HepG2 (cell line): ENCODE measurements around the gene ARL5B. TPM values are rescaled to one million over a fixed set of nuclear protein-coding genes. Genes with fewer than 3 reads are reported as not detected.
"Not testable (repeated sequence)": the region's sequence is repeated elsewhere in the genome, so short reads cannot be mapped to it uniquely, and the experiment has no call there.

Experiments used
- ATAC-seq: fragments of 200-7000 bp; cut with Tn5 transposase; 3 replicates; pipeline ENCODE4 v1.9.1; 2020; ENCODE audit warnings: mild to moderate bottlenecking, moderate library complexity
- BruUV-seq: library from RNA; stranded (reverse); fragments of 400-500 nt; replicated peaks from 2 replicates; lab custom pipeline; 2021; lab: Mats Ljungman, UMichigan
- CTCF ChIA-PET: fragments of 300-600 bp; formaldehyde crosslinking; extraction: SDS; loops from one replicate; lab custom pipeline; 2021; ENCODE audit warnings: low total read pairs, inconsistent platforms, low intra/inter-chr PET ratio; lab: Yijun Ruan, JAX
- POLR2A ChIA-PET: fragments of 350-600 bp; sonication (Branson Sonifier 250); formaldehyde crosslinking; loops from one replicate; lab custom pipeline; 2020; ENCODE audit warnings: antibody characterized with exemption, inconsistent platforms; lab: Yijun Ruan, JAX
- DNase-seq: peaks from one replicate; pipeline ENCODE4 v3.0.0-alpha.2; 2015; ENCODE audit warnings: low spot score
- FAIRE-seq: peaks from 3 replicates; lab custom pipeline; 2011; peaks lifted over from hg19 to GRCh38; lab: Jason Lieb, UNC
- H2AFZ ChIP-seq: one replicate; pipeline ENCODE4 v1.6.1; 2011; ENCODE audit warnings: low read length, inconsistent platforms
- H3K27ac ChIP-seq: fragments of 300-600 bp; 3 replicates; pipeline ENCODE4 v1.8.0; 2011; ENCODE audit warnings: mixed run types, mild to moderate bottlenecking, mixed read lengths, low read length, inconsistent platforms; ENCODE audit not compliant: insufficient read depth; ENCODE audit errors: extremely low read length
- H3K27me3 ChIP-seq, 2 experiments: fragments of 200-600 bp in 1 of 2; 2 replicates in 1 of 2; 3 replicates in 1 of 2; pipeline versions ENCODE4 v1.6.0 to v1.8.0; 2011; ENCODE audit warnings: low read length in 2 of 2, mild to moderate bottlenecking in 2 of 2, moderate library complexity in 2 of 2, inconsistent platforms in 1 of 2; ENCODE audit not compliant: insufficient read depth in 2 of 2, control insufficient read depth in 1 of 2
- H3K36me3 ChIP-seq, 2 experiments: fragments of 200-600 bp in 1 of 2; replicated peaks in 1 of 2; 2 replicates in 1 of 2; 3 replicates in 1 of 2; pipeline versions ENCODE4 v1.5.1 to v1.8.0; 2011; ENCODE audit warnings: low read length in 2 of 2, inconsistent platforms in 1 of 2; ENCODE audit not compliant: insufficient read depth in 2 of 2, control insufficient read depth in 1 of 2
- H3K4me1 ChIP-seq: 2 replicates; pipeline ENCODE4 v1.5.1; 2012; ENCODE audit warnings: low read length, inconsistent platforms; ENCODE audit not compliant: insufficient read depth
- H3K4me2 ChIP-seq: 2 replicates; pipeline ENCODE4 v1.6.0; 2011; ENCODE audit warnings: low read depth, low read length, inconsistent platforms
- H3K4me3 ChIP-seq, 3 experiments: fragments of 200-600 bp in 1 of 3; sonication (generic), shearing (Covaris generic) in 1 of 3; replicated peaks in 1 of 3; 2 replicates each; pipeline ENCODE4 v1.5.1; 2011 to 2016; ENCODE audit warnings: low read length in 3 of 3, inconsistent platforms in 2 of 3, low read depth in 2 of 3, mild to moderate bottlenecking in 2 of 3, control low read depth in 1 of 3, mixed read lengths in 1 of 3; ENCODE audit not compliant: insufficient read depth in 1 of 3
- H3K79me2 ChIP-seq: one replicate; pipeline ENCODE4 v1.6.1; 2011; ENCODE audit warnings: low read length, inconsistent platforms; ENCODE audit not compliant: insufficient read depth
- H3K9ac ChIP-seq: 2 replicates; pipeline ENCODE4 v1.6.0; 2011; ENCODE audit warnings: mild to moderate bottlenecking, low read depth, low read length, inconsistent platforms; ENCODE audit not compliant: insufficient read depth
- H3K9me3 ChIP-seq: 2 replicates; pipeline ENCODE4 v1.5.1; 2012; ENCODE audit warnings: mild to moderate bottlenecking, low read length
- H4K20me1 ChIP-seq: 2 replicates; pipeline ENCODE4 v1.6.0; 2011; ENCODE audit warnings: inconsistent platforms, mild to moderate bottlenecking, low read length, moderate library complexity; ENCODE audit not compliant: insufficient read depth
- ATM ChIP-seq: fragments of 450-650 bp; IDR thresholded peaks from 2 replicates; pipeline ENCODE4 v1.7.1; 2017; ENCODE audit warnings: mild to moderate bottlenecking, borderline replicate concordance
- BCL6 ChIP-seq: IDR thresholded peaks from 2 replicates; pipeline ENCODE4 v1.6.1; 2016; ENCODE audit warnings: missing genetic modification reagents, missing compliant biosample characterization
- CEBPG ChIP-seq: IDR thresholded peaks from 2 replicates; pipeline ENCODE4 v1.6.1; 2016
- HNF4A ChIP-seq: sonication (generic); formaldehyde crosslinking; IDR thresholded peaks from 2 replicates; pipeline ENCODE4 v1.4.0; 2020; ENCODE audit warnings: missing genetic modification reagents
- MEF2D ChIP-seq: sonication (generic); formaldehyde crosslinking; IDR thresholded peaks from 2 replicates; pipeline ENCODE4 v1.5.1; 2020; ENCODE audit warnings: mild to moderate bottlenecking, missing genetic modification reagents
- NCOA2 ChIP-seq: sonication (generic); formaldehyde crosslinking; IDR thresholded peaks from 2 replicates; pipeline ENCODE4 v1.8.0; 2022; ENCODE audit warnings: inconsistent platforms
- RCOR2 ChIP-seq: IDR thresholded peaks from 2 replicates; pipeline ENCODE4 v1.6.1; 2016; ENCODE audit warnings: missing biosample characterization, missing genetic modification reagents
- RXRB ChIP-seq: IDR thresholded peaks from 2 replicates; pipeline ENCODE4 v1.6.1; 2016; ENCODE audit warnings: borderline replicate concordance, missing genetic modification reagents, missing compliant biosample characterization
- SKI ChIP-seq: fragments of 450-650 bp; IDR thresholded peaks from one replicate; pipeline ENCODE4 v1.6.1; 2018; ENCODE audit warnings: mild to moderate bottlenecking; ENCODE audit not compliant: partially characterized antibody
- SOX13 ChIP-seq, 3 experiments: fragments of 450-650 bp in 1 of 3; sonication (generic) in 1 of 3; formaldehyde crosslinking in 1 of 3; IDR thresholded peaks in 2 of 3; conservative IDR thresholded peaks in 1 of 3; 2 replicates each; pipeline versions ENCODE4 v1.5.0 to v1.6.1; 2016 to 2020; ENCODE audit warnings: antibody characterized with exemption in 1 of 3, mild to moderate bottlenecking in 1 of 3, missing compliant biosample characterization in 1 of 3, missing genetic modification reagents in 1 of 3, moderate library complexity in 1 of 3
- SOX6 ChIP-seq, 2 experiments: fragments of 450-650 bp in 1 of 2; sonication (generic) in 1 of 2; formaldehyde crosslinking in 1 of 2; IDR thresholded peaks; 2 replicates each; pipeline versions ENCODE4 v1.4.0 to v1.6.1; 2017 to 2020; ENCODE audit warnings: antibody characterized with exemption in 1 of 2, mild to moderate bottlenecking in 1 of 2, missing genetic modification reagents in 1 of 2
- TBX3 ChIP-seq: fragments of 450-650 bp; IDR thresholded peaks from 2 replicates; pipeline ENCODE4 v1.6.1; 2017; ENCODE audit warnings: antibody characterized with exemption, mild to moderate bottlenecking, inconsistent platforms, borderline replicate concordance
- WGBS: methylation state at CpG from one replicate; pipeline ENCODE4 v1.1.6; 2017; ENCODE audit warnings: low lambda C conversion rate; 5-methylcytosine and 5-hydroxymethylcytosine counted together
- in situ Hi-C: cut with HindIII; loops from 2 replicates; pipeline ENCODE4 v1.10.0; 2017; ENCODE audit warnings: low pct_unique_long_range_greater_than_20kb; ENCODE audit not compliant: extremely low pct_ligation_motif_present
- intact Hi-C: fragments of 100-400 bp; cut with micrococcal nuclease; formaldehyde crosslinking; loops from one replicate; pipeline ENCODE4 v1.10.0; 2022; ENCODE audit not compliant: unreplicated experiment
- polyA plus RNA-seq, 8 experiments: library from polyadenylated mRNA; depleted of rRNA in 3 of 8; stranded (reverse) in 7 of 8; unstranded in 1 of 8; fragments of >200 nt; fragmentation: Illumina TruSeq in 4 of 8; extraction: Trizol in 4 of 8; gene quantifications; 2 replicates each; pipeline versions ENCODE4 v1.2.1 to v1.2.3, GENCODE V29; 2011 to 2016; ENCODE audit warnings: low read depth in 4 of 8, missing spikeins in 1 of 8, mixed read lengths in 1 of 8; ENCODE audit not compliant: insufficient read depth in 1 of 8
- total RNA-seq, 5 experiments: library from RNA; depleted of rRNA; stranded (reverse); fragments of >200 nt; fragmentation: Illumina TruSeq; extraction: Trizol; gene quantifications; 2 replicates each; pipeline ENCODE4 v1.2.3, GENCODE V29; 2016; ENCODE audit warnings: low read depth in 1 of 5
- TF ChIP-seq, protein P1 (sequence below): sonication (generic); formaldehyde crosslinking; IDR thresholded peaks from 2 replicates; pipeline ENCODE4 v1.8.0; 2022; ENCODE audit warnings: missing genetic modification reagents, mild to moderate bottlenecking, moderate library complexity, borderline replicate concordance
- TF ChIP-seq, protein P2 (sequence below): sonication (generic); formaldehyde crosslinking; IDR thresholded peaks from 2 replicates; pipeline ENCODE4 v1.5.0; 2020; ENCODE audit warnings: missing genetic modification reagents
- TF ChIP-seq, protein P3 (sequence below): sonication (generic); formaldehyde crosslinking; conservative IDR thresholded peaks from 2 replicates; pipeline ENCODE4 v1.4.0; 2020; ENCODE audit warnings: mild to moderate bottlenecking, missing genetic modification reagents, moderate library complexity

ARL5B gene
- total and polyA plus RNA-seq, 2 of the 13 experiments (the other 11 are each of a cell fraction or from before 2014, with no cell fraction given), result 26.6 to 32.7 TPM

DNA sequence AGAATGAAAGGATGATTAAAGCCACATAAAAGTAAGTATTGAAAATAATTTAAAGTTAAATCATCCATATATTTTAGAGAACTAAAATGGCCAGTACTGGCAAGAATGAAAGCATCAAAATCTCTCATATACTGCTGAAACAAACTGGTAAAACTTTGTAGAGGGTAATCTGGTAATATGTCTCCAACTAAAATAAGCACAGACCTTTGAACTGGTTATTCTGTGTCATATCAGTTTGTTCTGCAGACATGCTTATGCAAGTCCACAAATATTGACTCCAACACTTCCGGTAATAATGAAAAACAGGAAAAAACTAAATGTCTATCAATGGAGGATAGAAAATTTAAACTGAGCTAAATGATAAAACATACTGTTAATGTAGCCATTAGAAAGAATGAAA is 21.8 kb upstream of the ARL5B start (continued):
- TF ChIP-seq, protein P1, sequence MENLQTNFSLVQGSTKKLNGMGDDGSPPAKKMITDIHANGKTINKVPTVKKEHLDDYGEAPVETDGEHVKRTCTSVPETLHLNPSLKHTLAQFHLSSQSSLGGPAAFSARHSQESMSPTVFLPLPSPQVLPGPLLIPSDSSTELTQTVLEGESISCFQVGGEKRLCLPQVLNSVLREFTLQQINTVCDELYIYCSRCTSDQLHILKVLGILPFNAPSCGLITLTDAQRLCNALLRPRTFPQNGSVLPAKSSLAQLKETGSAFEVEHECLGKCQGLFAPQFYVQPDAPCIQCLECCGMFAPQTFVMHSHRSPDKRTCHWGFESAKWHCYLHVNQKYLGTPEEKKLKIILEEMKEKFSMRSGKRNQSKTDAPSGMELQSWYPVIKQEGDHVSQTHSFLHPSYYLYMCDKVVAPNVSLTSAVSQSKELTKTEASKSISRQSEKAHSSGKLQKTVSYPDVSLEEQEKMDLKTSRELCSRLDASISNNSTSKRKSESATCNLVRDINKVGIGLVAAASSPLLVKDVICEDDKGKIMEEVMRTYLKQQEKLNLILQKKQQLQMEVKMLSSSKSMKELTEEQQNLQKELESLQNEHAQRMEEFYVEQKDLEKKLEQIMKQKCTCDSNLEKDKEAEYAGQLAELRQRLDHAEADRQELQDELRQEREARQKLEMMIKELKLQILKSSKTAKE, result peak; percentile 68
- TF ChIP-seq SKI (peak; percentile 87), RCOR2 (CRISPR knock-in tag) (peak; percentile 80), TBX3 (peak; percentile 52; the same call in 1 of the 2 replicates)

DNA sequence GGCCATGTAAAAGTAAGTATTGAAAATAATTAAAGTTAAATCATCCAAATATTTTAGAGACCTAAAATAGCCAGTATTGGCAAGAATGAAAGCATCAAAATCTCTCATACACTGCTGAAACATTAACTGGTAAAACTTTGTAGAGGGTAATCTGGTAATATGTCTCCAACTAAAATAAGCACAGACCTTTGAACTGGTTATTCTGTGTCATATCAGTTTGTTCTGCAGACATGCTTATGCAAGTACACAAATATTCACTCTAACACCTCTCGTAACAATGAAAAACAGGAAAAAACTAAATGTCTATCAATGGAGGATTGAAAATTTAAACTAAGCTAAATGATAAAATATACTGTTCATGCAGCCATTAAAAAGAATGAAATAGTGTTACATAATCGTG is 19.5 kb upstream of the ARL5B start:
- H4K20me1 ChIP-seq; in situ Hi-C loops; H3K27me3 ChIP-seq; intact Hi-C loops; H3K9ac ChIP-seq; BruUV-seq; H3K36me3 ChIP-seq; CTCF ChIA-PET; DNase-seq; H3K4me3 ChIP-seq; H2AFZ ChIP-seq; H3K9me3 ChIP-seq; TF ChIP-seq SOX6, SOX13 (IDR thresholded peaks at IDR 0.05): not testable (repeated sequence)
- FAIRE-seq, result peak; percentile 26
- POLR2A ChIA-PET, result interaction anchor here (1.0 to 2.3 kb wide), 5 partner anchors 9 to 29 kb away, joined by 3 to 13 read pairs (median 5); partner anchors contain the start of gene ARL5B
- 56% methylated on average over 2 of the region's 2 CpGs for WGBS
- peak; percentile 81 for ATAC-seq
- Histone ChIP-seq H3K4me1 (peaks cover 54% of the 10 kb centered on the region), H3K27ac (peak overlapping the region; percentile 42), H3K79me2 (peaks cover 11% of the 10 kb centered on the region), H3K4me2 (peak overlapping the region; percentile 29; the same call in 1 of the 2 replicates)
- peak; percentile 74 for TF ChIP-seq TBX3
- TF ChIP-seq NCOA2 (CRISPR knock-in tag), result 0 out of 2 replicates have a peak, but pooled peaks have one; percentile 13
- TF ChIP-seq, protein P2, sequence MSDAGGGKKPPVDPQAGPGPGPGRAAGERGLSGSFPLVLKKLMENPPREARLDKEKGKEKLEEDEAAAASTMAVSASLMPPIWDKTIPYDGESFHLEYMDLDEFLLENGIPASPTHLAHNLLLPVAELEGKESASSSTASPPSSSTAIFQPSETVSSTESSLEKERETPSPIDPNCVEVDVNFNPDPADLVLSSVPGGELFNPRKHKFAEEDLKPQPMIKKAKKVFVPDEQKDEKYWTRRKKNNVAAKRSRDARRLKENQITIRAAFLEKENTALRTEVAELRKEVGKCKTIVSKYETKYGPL (CRISPR knock-in tag), result 0 out of 2 replicates have a peak, but pooled peaks have one; percentile 34
- peak; percentile 41; the same call in 1 of the 2 replicates for TF ChIP-seq RXRB (CRISPR knock-in tag)
- TF ChIP-seq SKI, result peak; percentile 62
- 0 out of 2 replicates have a peak, but pooled peaks have one; percentile 38 for TF ChIP-seq BCL6
- TF ChIP-seq, protein P3, sequence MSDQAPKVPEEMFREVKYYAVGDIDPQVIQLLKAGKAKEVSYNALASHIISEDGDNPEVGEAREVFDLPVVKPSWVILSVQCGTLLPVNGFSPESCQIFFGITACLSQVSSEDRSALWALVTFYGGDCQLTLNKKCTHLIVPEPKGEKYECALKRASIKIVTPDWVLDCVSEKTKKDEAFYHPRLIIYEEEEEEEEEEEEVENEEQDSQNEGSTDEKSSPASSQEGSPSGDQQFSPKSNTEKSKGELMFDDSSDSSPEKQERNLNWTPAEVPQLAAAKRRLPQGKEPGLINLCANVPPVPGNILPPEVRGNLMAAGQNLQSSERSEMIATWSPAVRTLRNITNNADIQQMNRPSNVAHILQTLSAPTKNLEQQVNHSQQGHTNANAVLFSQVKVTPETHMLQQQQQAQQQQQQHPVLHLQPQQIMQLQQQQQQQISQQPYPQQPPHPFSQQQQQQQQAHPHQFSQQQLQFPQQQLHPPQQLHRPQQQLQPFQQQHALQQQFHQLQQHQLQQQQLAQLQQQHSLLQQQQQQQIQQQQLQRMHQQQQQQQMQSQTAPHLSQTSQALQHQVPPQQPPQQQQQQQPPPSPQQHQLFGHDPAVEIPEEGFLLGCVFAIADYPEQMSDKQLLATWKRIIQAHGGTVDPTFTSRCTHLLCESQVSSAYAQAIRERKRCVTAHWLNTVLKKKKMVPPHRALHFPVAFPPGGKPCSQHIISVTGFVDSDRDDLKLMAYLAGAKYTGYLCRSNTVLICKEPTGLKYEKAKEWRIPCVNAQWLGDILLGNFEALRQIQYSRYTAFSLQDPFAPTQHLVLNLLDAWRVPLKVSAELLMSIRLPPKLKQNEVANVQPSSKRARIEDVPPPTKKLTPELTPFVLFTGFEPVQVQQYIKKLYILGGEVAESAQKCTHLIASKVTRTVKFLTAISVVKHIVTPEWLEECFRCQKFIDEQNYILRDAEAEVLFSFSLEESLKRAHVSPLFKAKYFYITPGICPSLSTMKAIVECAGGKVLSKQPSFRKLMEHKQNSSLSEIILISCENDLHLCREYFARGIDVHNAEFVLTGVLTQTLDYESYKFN, result peak; percentile 59
- peak; percentile 25; the same call in 1 of the 2 replicates for TF ChIP-seq SOX6 (CRISPR knock-in tag; IDR thresholded peaks at IDR 0.05)
- peak; percentile 56 for TF ChIP-seq HNF4A (CRISPR knock-in tag)
- TF ChIP-seq MEF2D, result 0 out of 2 replicates have a peak, but pooled peaks have one; percentile 28
- TF ChIP-seq ATM, result peak; percentile 64; the same call in 1 of the 2 replicates
- 0 out of 2 replicates have a peak, but pooled peaks have one; percentile 8 for TF ChIP-seq CEBPG (CRISPR knock-in tag)
- TF ChIP-seq SOX13 (CRISPR knock-in tag; conservative IDR thresholded peaks at IDR 0.05 in 1 of 2, IDR thresholded peaks at IDR 0.05 in 1 of 2), result peak in 1 of 2 experiments; percentile 48; a peak in 1 of 4 replicates
